GM21367 (cell line): ENCODE results near the gene CACNA1G.

Experiments used
- ATAC-seq: cut with Tn5 transposase; IDR thresholded peaks from one replicate; pipeline ENCODE4 v1.9.1; 2021; ENCODE audit not compliant: unreplicated experiment

CACNA1G gene

DNA sequence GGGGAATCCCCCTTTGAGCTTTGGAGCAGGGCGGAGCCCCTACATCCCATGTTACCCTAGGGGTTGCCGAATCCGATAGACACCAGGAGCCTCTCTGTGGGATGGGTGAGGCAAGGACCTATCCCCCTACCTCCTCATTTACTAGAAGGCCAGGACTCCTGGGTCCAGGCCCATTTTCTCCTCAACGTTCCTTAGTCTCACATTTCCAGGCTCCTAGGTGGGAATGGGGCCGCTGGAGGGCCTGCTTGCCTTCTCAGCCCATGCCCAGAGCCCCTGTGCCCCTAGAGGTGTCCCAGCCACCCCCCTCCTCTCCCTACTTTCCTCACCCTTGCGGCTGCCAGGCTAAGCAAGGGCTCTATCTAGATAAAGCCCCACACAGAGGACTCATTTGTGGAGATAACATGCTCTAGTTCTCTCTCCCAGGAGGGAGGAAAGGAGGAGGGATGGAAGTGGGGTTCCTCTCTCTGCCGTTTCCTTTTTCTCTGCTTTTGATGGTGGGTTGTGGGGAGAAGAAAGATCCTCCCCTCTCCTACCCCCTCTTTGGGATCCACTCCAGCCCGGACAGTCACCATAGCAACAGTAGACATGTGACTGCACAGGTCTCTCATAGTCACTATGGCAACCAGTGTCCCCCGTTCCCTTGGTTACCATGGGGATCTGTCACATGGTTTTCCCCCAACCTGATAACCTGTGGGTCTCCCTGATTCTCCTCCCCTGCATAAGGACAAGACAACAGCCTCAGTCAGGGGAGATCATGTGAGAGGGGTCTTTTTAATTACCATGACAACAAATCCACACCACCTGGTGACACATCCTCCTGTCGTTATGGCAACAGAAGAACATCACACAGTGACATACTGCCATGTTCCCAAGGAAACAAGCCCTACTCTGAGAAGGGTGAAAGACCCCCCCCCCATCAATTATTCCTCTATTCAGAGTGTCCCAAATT lies 5.2 kb downstream of the CACNA1G start:
- ATAC-seq = no peak

GRCh38 chr17:50566886-50567285 lies 6.4 kb downstream of the CACNA1G start:
- no peak for ATAC-seq

DNA sequence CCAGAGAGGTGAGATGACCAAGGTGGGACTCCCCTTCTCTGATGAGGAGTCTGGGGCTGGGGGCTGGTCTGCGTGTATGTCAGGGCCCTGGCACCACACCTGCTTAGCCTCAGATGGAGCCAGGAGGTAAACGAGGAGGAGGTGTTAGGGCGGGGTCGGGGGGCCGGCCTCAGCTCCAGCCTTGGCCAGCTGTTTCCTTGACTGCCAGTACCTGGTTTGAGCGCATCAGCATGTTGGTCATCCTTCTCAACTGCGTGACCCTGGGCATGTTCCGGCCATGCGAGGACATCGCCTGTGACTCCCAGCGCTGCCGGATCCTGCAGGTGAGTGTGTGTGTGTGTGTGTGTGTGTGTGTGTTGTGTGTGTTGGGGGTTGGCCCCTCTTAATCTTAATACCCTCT lies 8.1 kb downstream of the CACNA1G start:
- no peak for ATAC-seq

DNA sequence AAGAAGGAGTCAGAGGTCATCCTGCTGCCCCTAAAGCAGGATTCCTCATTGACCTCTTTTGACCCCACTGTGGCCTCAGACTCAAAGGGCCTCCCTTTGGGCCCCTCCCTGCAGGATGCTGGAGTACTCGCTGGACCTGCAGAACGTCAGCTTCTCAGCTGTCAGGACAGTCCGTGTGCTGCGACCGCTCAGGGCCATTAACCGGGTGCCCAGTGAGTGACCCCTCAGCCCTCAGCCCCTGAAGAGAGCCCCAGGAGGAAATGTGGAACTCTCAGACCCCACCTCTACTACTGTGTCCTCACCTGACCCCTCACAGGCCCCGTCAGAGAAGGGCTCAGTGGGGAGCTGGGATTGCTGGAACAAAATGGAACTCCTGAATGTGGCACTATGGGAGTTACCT lies 9.1 kb downstream of the CACNA1G start:
- no peak for ATAC-seq

DNA sequence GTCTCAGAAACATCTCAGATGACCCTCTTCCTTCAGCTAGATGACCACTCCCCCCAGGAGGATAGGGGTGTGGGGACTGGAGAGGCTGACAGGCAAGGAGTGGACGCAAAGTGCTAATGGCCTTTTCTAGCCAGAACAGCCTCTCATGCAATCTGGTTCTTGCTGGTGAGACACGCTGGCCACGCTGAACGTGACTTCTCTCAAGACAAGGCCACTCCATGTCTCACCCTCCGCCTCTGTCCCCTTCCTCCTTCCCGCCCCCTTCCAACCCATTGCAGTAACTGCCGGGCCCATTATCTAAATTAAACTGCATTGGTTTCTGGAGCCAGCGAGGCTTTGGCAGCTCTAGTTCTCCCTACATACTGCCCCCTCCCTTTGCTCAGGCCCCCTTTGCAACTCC lies 9.5 kb downstream of the CACNA1G start:
- no peak for ATAC-seq

- ATAC-seq = no peak
Observed at GRCh38 chr17:50570528-50570927, 10.0 kb downstream of the CACNA1G start.

GRCh38 chr17:50571681-50572080 lies 11.2 kb downstream of the CACNA1G start:
- ATAC-seq = no peak

DNA sequence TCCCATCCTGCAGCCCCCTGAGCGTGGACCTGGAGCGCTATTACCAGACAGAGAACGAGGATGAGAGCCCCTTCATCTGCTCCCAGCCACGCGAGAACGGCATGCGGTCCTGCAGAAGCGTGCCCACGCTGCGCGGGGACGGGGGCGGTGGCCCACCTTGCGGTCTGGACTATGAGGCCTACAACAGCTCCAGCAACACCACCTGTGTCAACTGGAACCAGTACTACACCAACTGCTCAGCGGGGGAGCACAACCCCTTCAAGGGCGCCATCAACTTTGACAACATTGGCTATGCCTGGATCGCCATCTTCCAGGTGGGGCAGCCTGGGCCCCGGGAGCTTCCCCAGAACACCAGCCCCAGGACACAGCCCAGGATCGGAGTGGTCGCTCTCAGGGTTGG lies 12.0 kb downstream of the CACNA1G start:
- ATAC-seq = no peak

DNA sequence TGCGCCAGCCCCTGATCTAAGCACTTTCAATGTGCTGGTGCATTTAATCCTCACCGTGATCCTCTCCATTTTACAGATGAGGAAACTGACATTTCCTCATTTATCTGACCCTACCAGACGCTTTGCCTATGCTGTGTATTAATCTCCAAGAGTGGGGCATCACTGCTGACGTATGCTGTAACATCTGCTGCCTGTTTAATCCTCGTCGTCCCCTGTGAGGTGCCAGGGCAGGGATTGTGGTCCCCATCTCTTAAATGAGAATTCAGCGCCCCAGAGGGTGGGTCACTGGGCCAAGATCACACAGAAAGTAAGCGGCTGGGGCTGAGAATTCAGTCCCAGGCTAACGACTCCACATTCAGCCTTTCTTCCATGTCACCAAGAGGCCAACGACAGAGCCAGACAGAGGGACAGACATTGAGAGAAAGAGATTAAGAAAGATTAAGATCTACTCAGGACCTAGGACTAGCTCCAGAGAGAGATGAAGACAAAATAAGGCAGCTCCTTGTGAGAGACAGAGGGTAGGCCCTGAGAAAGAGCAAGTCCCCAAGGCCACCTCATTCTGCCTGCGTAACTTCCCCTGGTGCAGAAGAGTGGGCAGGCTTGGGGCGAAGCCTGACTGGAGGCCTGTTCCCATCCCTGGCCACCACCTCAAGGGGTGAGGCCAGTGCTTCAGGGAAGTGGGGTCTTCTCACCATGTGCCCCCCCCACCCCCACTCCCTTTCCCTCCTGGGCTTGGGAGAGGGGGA lies 13.5 kb downstream of the CACNA1G start:
- ATAC-seq = no peak

- no peak for ATAC-seq
Observed at GRCh38 chr17:50575581-50576210, 15.2 kb downstream of the CACNA1G start.

DNA sequence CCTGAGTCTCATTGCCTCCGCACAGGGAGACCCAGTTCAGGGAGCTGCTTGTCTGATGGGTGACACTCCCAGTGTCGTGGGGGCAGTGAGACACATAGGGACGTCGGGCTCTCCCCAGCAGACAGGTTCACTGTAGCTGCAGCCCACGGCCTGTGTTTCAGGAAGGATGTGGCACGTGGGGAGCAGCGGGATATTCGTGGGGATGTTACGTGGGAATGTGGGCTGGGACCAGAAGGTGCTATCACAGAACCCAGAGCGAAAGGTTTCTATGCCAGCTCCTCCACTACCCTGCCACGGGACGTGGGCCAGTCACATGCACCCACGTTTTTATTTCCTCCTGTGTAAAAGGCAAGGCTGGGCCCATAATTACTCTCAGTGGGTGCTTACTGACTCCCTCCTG lies 16.3 kb downstream of the CACNA1G start:
- ATAC-seq = no peak

- ATAC-seq = no peak
Observed at GRCh38 chr17:50577451-50577954, 17.0 kb downstream of the CACNA1G start.

GRCh38 chr17:50578173-50578572 lies 17.7 kb downstream of the CACNA1G start:
- ATAC-seq = no peak

DNA sequence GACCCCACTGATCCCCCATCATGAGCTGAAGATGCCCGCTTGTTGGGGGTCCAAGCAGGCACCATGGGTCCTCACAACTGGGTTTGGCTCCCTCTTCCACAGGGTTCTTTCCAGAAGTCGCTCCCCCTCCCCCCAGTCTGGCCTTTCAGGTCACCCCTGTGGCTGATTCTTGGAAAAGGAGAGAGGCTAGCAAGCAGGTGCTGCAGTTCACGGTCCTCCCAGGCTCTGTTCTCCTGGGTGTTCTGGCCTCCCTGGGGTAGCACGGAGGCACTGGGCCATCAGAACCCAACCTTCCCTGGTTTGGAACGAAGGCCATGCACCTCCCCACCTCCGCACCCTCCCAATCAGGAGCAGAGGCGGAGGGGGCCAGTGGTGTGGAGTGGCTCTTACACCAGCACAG lies 18.9 kb downstream of the CACNA1G start:
- no peak for ATAC-seq

GRCh38 chr17:50580646-50581045 lies 20.1 kb downstream of the CACNA1G start:
- ATAC-seq = no peak

GRCh38 chr17:50581316-50581715 lies 20.8 kb downstream of the CACNA1G start:
- no peak for ATAC-seq

- no peak for ATAC-seq
Observed at GRCh38 chr17:50582741-50583140, 22.2 kb downstream of the CACNA1G start.

GRCh38 chr17:50583641-50584040 lies 23.1 kb downstream of the CACNA1G start:
- no peak for ATAC-seq

GRCh38 chr17:50584116-50584515 lies 23.6 kb downstream of the CACNA1G start:
- no peak for ATAC-seq

DNA sequence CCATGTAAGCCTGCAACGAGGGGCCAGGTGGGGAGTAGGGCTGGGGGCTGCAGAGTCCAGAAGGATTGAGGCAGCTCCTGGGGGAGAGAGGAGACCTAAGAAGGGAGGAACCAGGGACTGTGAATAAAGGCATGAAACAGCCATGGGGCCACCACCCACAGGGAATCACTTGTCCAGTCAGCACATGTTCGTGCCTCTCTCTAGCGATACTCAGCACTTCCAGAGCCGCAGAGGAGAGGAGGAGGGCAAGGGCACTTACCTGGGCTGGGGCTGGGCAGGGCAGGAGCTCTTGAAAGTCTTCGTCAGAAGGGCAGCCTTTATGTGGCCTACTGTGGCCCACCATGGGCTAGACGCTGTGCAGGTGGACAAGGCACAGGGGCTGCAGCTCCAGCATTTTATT lies 24.2 kb downstream of the CACNA1G start:
- no peak for ATAC-seq

- no peak for ATAC-seq
Observed at GRCh38 chr17:50585346-50585745, 24.8 kb downstream of the CACNA1G start.
